Measurements from ENCODE around the gene ANKMY1. TPM values are rescaled to one million over a fixed set of nuclear protein-coding genes. Genes with fewer than 3 reads are reported as not detected.

ANKMY1 gene
- total and polyA plus RNA-seq, 10 donors, result 7.6 to 45.5 (median 29.4) TPM

DNA sequence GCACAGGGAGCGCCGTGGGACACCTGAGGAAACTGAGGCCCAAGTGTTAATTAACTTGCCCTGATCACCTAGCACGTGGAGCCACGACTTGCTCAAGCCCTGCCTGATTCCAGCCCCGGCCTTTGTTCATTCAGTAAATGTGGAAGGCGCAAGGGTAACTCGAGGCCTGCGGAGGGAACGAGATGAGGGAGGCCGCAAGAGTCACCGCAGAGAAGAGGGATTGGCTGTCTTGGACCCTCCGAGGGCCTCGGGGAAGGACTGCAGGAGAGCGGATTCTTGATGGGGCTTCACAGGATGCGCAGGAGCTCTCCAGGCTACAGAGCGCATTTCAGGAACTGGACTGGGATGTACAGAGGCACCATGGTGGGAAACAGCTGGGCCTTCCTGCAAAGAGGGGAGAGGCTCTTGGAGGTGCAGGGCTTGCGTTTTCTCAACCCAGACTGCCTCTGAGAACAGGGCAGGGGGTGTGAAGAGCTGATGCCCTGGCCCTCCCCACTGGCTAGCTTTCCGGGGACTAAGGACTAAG is 511 bp upstream of the ANKMY1 start:
- H3K27ac ChIP-seq, result no peak overlapping the region
- DNase-seq, result no peak
- TF ChIP-seq POLR2AphosphoS5 (IDR thresholded peaks at IDR 0.05) (no peak), CTCF (IDR thresholded peaks at IDR 0.05 in 8 of 11, conservative IDR thresholded peaks at IDR 0.05 in 3 of 11) (no peak), POLR2A (IDR thresholded peaks at IDR 0.05) (no peak)
- intact Hi-C loops (cut with DNase I; ENCODE audit: low total_unique reads), result no loop called here
- peaks cover 0 to 7% (median 0%) of the 10 kb centered on the region in 7 donors for H3K27me3 ChIP-seq (replicated peaks in 1 of 7)
- H3K36me3 ChIP-seq, result peaks cover 0 to 44% (median 0%) of the 10 kb centered on the region in 6 donors
- peak overlapping the region in 6 of 8 donors; percentile 38 to 66 (median 40) for H3K4me3 ChIP-seq
- peaks cover 40 to 71% (median 59%) of the 10 kb centered on the region in 6 donors for H3K4me1 ChIP-seq
- no peaks in the 10 kb centered on the region for H3K9me3 ChIP-seq
- 81 to 91% (median 84%) methylated on average over 16 to 18 of the region's 18 CpGs for WGBS, 5 donors

- WGBS, 5 donors, result 37 to 65% (median 40%) methylated on average over 19 to 51 of the region's 51 CpGs
- peaks cover 0 to 7% (median 0%) of the 10 kb centered on the region in 7 donors for H3K27me3 ChIP-seq (replicated peaks in 1 of 7)
- TF ChIP-seq POLR2A (IDR thresholded peaks at IDR 0.05) (no peak), CTCF (IDR thresholded peaks at IDR 0.05 in 8 of 11, conservative IDR thresholded peaks at IDR 0.05 in 3 of 11) (no peak), POLR2AphosphoS5 (IDR thresholded peaks at IDR 0.05) (no peak)
- H3K4me1 ChIP-seq, result peaks cover 37 to 66% (median 50%) of the 10 kb centered on the region in 6 donors
- intact Hi-C loops (cut with DNase I; ENCODE audit: low total_unique reads), result no loop called here
- H3K27ac ChIP-seq, result no peak overlapping the region
- peak overlapping the region; percentile 2 to 66 (median 40) for H3K4me3 ChIP-seq
- peaks cover 0 to 51% (median 6%) of the 10 kb centered on the region in 6 donors for H3K36me3 ChIP-seq
- H3K9me3 ChIP-seq, result no peaks in the 10 kb centered on the region
- DNase-seq, result peak; percentile 83
Observed at GRCh38 chr2:240557101-240557751, 562 bp downstream of the ANKMY1 start.

- H3K9me3 ChIP-seq, result no peaks in the 10 kb centered on the region
- peak overlapping the region in 1 of 8 donors; percentile 66 for H3K4me3 ChIP-seq
- intact Hi-C loops (cut with DNase I; ENCODE audit: low total_unique reads), result no loop called here
- H3K27me3 ChIP-seq (replicated peaks in 1 of 7), result peaks cover 0 to 7% (median 0%) of the 10 kb centered on the region in 7 donors
- WGBS, 5 donors, result 52 to 61% (median 57%) methylated on average over 9 of the region's 9 CpGs
- no peak overlapping the region for H3K27ac ChIP-seq
- H3K4me1 ChIP-seq, result peaks cover 31 to 66% (median 50%) of the 10 kb centered on the region in 6 donors
- peak; percentile 89 for DNase-seq
- TF ChIP-seq POLR2AphosphoS5 (IDR thresholded peaks at IDR 0.05) (peak in 2 of 3 donors; percentile 10 to 18), CTCF (IDR thresholded peaks at IDR 0.05 in 8 of 11, conservative IDR thresholded peaks at IDR 0.05 in 3 of 11) (peak in 10 of 11 experiments; percentile 18 to 70 (median 45)), POLR2A (IDR thresholded peaks at IDR 0.05) (no peak)
- H3K36me3 ChIP-seq, result peaks cover 0 to 57% (median 9%) of the 10 kb centered on the region in 6 donors
Observed at GRCh38 chr2:240556553-240557100, 1.2 kb downstream of the ANKMY1 start.

All from spleen (tissue), 11 donors.